GM19372 (cell line): ENCODE measurements around the gene OARD1.
"Not testable (repeated sequence)": the region's sequence is repeated elsewhere in the genome, so short reads cannot be mapped to it uniquely, and the experiment has no call there.

Source experiments
- ATAC-seq: cut with Tn5 transposase; IDR thresholded peaks from one replicate; pipeline ENCODE4 v1.9.1; 2021; ENCODE audit warnings: mild to moderate bottlenecking, low read depth, moderate library complexity; ENCODE audit not compliant: unreplicated experiment

Gene OARD1, protein sequence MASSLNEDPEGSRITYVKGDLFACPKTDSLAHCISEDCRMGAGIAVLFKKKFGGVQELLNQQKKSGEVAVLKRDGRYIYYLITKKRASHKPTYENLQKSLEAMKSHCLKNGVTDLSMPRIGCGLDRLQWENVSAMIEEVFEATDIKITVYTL

DNA sequence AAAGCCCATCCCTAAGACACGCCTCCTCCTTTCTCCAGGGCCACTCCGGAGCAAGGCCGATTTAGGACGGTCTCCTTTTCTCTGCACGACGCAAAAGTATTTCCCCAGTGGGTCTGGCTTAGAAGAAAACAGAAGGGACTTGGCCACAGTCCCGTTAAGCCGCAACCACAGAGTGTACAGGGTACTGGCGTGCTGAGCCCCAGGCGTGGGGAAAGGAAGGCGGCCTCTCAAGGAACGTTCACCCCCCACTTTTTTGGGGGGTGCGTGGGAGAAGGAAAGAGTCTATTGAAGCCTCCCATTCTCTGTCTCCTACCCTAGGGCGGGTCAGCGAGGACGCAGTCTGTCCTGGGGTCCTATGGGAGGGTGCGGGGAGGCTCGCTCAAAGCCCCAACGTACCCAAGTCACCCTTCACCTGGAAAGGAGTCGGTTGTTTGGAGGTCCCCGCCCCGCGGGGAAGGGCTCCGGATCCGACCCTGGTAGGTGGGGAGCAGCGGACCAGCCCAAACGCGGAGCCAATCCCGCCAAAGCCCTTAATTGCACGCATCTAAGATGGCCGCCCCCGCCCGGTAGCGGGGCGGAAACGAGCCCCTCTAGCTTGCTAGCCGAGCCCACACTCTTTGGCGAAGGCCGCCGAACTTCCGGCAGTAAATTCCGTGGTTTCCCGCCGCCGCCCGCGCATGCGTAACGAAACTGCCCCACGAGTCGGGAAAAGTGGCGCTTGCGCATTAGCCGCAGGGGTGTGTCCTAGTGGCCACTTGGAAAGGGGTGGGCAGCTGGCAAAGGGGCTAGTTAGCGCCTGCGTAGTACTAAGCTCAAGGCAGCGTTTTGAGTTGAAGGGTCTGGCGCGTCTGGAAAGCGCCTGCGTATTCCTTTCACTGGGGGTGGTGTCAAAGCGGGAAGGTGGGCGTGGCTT lies at the start of gene OARD1:
OARD1 (minus strand) TSS at position 434 of the 913 bp plus-strand sequence. CDS start 722 bp downstream, outside the sequence.
- ATAC-seq, result peak; percentile 53

DNA sequence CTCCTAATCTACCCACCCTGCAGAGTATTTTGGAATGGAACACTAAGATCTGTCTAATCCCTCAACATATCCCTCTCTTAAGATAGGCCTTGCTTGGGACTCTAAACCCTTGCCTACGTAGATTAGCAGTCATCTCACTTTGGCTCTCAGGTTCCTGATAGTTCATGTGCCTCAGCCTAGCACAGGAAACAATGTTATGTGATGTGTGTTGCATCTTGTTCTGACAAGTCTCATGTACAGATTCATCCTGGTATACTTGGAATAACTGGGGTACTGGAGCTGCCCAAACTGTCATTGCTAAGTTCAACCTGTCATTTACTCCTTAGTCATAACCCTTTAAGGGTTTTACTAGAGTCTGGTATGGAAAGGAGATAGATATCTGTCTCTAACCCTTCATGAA lies 47.9 kb upstream of the OARD1 start:
- ATAC-seq, result no peak

DNA sequence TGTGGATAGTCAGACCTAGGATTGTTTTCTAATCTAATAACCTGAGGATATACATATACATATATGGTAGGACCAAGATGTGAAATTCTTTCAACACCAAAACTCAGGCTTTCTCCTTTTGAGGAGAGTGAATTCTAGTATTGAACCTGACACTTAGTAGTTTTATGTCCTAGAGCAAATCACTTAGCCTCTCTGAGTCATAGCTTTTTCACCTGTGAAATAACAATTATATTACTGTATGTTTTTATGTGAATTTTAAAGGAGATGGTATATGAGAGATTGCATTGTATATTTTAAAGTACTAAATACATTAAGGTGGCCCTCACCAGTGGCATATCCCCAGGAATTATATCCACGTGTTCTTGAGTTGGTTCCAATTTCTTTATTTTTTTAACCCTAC lies 47.4 kb upstream of the OARD1 start:
- ATAC-seq, result no peak

DNA sequence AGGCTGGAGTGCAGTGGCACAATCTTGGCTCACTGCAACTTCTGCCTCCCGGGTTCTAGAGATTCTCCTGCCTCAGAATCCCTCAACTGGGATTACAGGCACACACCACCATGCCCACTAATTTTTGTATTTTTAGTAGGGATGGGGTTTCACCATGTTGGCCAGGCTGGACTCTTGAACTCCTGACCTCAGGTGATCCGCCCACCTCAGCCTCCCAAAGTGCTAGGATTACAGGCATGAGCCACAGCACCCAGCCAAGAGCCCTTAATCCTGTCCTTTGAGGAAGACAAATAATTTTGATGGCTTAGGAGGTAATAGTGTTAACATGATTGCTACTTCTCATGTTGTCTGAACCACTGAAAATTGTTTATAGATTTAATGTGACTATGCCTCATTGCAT lies 42.9 kb upstream of the OARD1 start:
- ATAC-seq, result not testable (repeated sequence)

DNA sequence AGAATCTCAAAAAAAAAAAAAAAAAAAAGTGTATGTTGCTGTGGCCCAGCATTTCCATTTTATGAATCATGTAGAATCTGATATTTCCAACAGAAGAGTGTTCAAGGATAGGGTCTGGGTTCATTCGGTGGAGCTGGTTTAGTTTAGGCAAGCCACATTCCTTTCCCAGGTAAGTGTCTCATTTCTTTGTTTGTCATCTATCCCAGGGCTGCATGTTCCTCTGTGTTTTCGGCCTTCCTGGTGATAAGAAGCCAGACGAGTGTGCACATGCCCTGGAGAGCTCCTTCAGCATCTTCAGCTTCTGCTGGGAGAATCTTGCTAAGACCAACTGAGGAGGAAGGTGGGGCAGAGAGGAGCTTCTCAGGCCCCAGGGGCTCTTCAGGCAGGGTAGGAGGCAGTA lies 38.9 kb upstream of the OARD1 start:
- no peak for ATAC-seq

DNA sequence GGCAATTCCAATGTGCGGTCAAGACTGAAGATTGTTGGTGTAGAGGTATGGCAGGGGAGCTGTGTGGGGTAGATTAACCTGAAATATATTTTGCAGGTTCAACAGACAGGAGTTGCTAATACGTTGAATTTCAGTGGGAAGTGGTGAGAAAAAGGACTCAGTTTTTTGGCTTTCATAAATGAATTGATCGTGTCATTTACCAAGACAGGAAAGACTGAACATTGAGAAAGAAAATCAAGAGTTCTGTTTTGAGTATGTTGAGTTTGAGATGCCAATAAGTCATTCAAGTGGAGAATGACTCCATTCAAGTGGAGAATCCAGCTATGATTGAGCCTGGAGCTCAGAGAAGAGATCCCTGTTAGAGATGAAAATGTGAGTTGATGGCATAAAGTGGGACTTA lies 31.7 kb upstream of the OARD1 start:
- no peak for ATAC-seq

DNA sequence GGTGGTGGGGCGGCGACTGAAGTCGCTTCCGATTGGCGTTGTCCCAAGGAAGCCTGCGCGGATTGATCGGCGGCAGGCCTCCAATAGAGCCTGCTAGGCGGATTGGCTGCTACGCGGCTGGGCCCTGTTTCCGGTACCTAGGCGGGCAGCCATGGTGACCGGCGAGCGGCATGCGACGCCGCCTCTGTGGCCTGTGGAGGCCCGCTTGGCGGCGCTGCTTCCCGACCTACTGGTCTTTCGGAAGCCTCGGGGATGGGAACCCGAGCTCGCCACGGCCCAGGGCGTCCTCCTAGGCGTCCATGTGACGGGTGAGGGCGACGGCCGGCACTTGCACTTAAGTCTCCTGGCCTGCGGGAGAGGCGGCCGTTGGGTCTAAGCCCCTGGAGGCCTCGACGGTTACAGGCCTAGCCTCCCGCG lies 28.7 kb upstream of the OARD1 start:
- no peak for ATAC-seq

DNA sequence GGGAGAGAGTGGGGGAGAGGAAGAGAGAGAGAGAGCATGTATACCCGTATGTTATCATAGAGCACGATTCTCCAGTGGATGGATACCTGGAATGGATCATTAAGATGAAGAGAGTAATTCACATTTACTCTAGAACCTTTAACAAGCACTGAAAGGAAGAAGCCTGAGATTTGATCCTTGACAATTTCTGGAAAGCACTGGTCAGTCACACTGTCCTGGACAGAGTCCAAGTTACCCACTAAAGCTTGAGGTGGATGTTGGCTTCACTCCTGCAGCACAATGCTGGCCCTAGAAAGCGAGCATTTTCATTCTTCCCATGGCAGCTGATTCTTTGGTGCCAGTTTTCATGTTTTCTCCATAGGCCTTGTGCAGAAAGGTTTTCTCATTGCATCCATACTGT lies 26.2 kb upstream of the OARD1 start:
- ATAC-seq, result no peak

DNA sequence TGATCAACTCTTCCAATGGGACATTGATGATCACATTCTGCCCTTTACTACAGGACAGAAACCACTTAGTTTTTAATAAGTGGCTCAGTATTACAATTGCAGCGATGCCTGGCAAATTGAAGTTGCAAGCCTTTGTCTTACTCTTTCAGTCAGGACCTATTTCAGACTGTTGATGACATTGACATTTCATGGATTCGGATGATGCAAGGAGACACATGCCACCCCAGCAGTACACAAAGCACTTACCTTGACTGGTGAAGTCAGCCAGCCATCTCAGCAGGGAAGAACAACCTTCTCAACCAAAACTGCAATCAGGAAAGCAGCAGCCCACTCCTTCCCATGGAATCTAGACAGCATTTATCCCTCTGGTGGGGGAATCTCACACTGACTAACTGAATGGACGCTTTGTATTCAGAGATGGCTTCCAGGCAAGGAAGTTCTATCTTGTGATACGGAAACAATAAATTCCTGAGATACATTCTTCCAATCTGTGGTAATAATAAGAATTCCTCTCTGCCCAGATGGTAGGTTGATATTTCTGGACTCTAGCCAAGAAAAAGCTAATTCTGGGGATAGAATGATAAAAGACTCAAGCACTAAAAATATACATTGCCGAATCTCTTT lies 25.4 kb upstream of the OARD1 start:
- ATAC-seq, result no peak

DNA sequence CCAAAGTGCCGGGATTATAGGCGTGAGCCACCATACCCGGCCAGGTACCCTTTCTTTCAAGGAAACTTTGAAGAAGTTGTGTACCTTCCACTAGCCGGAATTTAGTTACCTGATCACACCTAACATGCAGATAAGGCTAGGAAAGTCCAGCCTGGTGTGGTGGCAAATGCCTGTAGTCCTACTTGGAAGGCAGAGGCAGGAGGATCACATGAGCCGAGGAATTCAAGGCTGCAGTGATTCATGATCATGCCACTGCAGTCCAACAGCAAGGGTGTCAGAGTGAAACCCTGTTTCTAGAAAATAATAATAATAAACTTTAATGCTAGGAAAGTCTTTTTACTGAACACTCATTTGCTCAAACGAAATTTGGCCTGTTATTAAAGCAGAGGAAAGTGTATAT lies 21.6 kb upstream of the OARD1 start:
- ATAC-seq, result no peak

DNA sequence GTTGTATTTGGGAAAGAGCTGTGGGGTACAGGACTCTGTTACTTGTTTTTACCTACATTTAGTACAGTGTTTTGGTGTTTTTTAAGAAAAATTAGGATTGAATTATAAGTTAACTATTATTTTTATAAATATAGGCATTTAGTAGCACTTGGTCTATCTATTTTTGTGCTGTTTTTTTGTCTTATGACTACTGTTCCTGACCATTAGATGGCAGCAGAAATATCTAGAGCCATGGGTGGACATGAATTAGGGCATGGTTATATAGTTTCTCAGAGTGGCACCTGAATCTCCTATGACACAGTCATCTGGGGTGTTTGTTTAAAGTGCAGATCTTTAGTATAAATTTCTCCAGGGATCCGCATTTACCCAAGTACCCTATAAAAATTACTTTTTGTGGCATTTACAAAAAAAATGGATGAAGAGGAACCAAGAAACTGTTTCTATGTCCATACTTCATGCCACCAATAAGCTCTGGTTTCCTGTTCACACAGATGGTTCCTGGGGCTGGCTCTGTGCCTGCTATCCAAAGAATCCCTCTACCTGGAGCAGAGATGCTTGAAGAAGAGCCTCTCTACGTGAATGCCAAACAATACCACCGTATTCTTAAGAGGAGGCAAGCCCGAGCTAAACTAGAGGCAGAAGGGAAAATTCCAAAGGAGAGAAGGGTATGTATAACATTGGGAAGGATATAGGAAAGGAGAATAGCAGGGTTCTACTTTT lies 20.4 kb upstream of the OARD1 start:
- ATAC-seq, result no peak

DNA sequence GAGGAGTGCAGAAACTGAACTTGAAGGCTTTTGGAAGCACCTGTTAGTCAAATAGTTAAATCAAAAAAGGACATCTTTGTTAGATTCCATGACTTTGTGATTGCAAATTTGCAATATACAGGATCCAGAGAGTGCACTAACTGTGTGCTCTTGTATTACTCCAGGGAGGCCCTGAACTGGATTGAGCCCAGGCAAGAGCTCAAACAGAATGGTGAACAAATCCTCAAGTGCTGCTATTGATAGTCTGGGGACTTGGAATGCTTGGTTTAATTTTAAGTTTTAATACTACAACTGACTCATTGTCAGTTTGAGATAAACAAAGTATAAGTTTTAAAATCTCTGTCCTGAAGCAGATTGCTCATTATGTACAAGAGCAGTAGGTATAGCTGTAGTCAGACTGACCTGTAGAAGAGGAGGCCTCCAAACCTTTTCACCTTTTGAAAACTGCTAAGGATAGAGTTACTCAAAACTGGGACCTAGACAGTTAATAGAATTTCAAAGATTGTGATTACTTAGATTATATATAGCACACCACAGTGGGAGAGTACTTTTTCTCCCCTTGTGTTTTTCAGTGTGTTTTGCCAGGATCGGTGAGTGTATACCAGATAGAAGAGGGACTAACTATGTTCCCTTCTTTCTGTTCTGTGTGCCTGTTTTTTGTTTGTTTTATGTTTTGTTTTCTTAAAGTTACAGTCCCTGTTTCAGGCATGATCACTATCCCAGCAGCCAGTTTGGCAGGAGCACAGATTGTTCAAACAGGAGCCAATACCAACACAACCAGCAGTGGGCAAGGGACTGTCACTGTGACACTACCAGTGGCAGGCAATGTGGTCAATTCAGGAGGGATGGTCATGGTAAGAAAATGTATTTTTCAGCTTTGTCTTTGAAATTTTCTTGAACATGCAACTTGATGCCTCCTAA lies 18.9 kb upstream of the OARD1 start:
- ATAC-seq, result no peak

DNA sequence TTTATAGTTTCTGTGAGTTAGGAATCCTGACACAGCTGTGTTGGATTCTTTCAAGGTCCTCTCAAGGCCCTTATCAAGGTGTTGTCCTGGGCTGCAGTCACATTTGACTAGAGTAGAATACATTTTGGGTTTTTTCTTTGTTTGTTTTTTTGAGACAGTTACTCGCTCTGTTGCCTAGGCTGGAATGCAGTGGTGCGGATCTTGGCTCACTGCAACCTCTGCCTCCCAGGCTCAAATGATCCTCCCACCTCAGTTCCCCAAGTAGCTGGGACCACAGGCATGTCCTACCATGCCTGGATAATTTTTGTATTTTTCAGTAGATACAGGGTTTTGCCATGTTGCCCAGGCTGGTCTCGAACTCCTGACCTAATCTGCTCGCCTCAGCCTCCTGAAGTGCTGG lies 16.3 kb upstream of the OARD1 start:
- no peak for ATAC-seq

DNA sequence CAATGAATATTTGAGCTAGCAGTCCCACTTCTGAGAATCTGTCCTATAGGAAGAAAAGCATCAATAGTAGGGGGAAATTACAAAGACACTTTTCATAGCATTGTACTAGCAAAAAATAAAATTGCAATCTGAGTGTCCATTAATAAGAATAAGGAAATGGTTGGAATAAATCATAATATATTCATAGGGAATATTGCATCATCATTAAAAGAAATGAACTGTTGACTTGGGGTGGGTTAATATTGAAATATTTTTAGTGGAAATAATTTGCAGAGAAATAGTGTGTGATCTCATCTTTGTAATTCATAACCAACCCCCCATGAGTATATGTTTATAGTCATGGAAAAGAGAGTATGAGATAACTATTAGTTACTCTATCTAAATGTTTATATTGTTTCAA lies 13.0 kb upstream of the OARD1 start:
- no peak for ATAC-seq

DNA sequence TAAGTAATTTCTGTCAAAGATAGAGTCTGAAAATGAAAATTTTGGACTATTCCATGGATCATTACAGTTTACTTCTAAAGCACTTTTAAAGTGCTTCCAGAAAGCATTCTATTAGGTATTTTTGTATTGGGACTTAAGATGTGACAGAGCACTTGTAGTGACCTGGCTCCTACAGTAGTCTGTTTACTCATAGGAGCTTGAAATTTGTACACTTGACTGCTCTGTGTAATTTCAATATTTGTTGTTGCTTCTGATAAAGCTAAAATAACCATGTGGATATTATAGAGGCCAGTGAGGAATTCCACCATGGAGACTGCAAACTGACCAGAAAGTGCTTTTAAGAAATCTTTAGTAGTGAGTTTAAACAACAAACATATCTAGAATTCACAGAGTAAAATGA lies 10.9 kb upstream of the OARD1 start:
- no peak for ATAC-seq

DNA sequence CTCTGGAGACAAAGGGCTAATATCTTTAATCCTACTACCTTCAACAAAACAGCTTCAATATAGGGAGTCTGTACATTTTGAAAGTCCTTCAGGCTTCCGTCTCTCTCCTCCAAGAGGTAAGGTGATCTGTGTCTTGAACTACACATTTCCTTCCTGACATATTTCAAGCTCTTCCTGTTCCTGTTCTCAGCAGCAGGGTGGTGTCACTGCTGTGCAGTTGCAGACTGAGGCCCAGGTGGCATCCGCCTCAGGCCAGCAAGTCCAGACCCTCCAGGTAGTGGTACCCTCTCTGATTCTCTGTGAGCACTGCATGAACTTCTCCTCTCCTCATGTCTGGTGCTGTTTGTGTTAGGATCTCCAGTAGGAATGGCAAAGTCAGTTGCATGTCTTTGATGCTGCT lies 8.5 kb upstream of the OARD1 start:
- no peak for ATAC-seq

DNA sequence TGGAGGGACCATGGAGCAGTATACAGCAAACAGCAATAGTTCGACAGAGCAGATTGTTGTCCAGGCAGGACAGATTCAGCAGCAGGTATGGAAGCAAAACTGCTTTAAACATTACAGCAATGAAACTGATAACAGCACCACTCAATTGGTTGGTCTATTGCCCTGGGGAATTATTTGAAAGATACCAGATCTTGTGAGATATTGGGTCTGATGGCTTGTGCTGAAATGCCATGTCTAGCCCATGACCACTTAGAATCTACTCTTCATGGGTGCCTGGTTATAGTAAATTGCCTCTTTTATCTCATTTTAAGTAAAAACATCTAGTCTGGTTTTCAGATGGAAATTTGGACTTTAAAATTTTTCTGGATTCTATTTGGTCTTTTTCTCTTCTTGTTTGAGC lies 6.9 kb upstream of the OARD1 start:
- no peak for ATAC-seq

DNA sequence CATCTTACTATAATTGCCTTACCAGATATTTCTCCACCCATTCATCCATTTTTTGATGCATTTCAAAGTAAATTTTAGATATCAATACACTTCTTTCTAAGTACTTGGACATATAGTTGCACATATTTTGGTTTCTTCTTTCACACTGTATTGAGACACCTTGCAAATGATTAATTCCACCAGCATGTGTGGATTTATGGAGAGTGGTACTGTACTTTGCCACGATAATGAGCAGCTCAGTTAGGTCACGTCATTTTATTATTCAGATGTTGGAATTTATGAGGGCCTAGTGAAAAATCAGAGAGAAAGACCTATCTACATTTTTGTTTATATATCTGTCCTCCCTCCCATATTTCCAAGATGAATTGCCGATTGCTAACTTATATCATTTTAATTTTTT lies 5.9 kb upstream of the OARD1 start:
- ATAC-seq, result no peak

DNA sequence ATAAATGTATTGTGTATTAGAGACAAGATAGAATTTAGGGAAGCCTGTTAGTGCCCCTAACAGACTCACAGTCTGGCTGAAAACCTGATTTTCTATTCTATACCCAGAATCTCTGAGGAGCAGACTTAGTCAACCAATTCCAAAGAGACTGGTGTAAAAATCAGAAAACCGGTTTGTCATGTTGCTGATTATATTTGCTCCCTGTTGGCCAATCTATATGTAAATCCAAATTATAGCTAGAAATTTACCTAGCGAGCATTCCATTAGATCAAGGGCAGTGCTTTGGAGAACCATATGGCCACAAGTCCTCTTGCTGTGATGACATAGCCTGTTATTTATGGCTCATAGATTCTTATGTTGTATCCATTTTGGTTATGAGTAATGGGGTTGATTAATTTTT lies 5.4 kb upstream of the OARD1 start:
- no peak for ATAC-seq
